ENCODE results near the gene TNN. TPM values are rescaled to one million over a fixed set of nuclear protein-coding genes. Genes with fewer than 3 reads are reported as not detected.

Gene TNN
- total RNA-seq, 4 donors from 2014 or later = 5.9 TPM; not detected in 3

GRCh38 chr1:175152006-175152652, 84.5 kb downstream of the TNN start:
- no peaks in the 10 kb centered on the region for H3K9me3 ChIP-seq
- DNase-seq = peak; percentile 51
- no peaks in the 10 kb centered on the region for H3K4me1 ChIP-seq
- intact Hi-C loops (cut with DNase I; ENCODE audit: low total_unique reads) = loop anchor here (10.0 kb wide), 1 partner anchor 63 kb away; no protein-coding TSS in a partner anchor
- no peak overlapping the region for H3K27ac ChIP-seq
- no peak for TF ChIP-seq POLR2A (IDR thresholded peaks at IDR 0.05)
- peak; percentile 78 to 88 (median 83) for TF ChIP-seq CTCF (IDR thresholded peaks at IDR 0.05)
- H3K4me3 ChIP-seq = no peak overlapping the region
- no peaks in the 10 kb centered on the region for H3K36me3 ChIP-seq
- H3K27me3 ChIP-seq = no peaks in the 10 kb centered on the region

GRCh38 chr1:175154629-175155472, 87.2 kb downstream of the TNN start:
- no peaks in the 10 kb centered on the region for H3K27me3 ChIP-seq
- no peak for TF ChIP-seq POLR2A (IDR thresholded peaks at IDR 0.05)
- peak; percentile 75 to 82 (median 78) for TF ChIP-seq CTCF (IDR thresholded peaks at IDR 0.05)
- intact Hi-C loops (cut with DNase I; ENCODE audit: low total_unique reads) = loop anchor here (5.0 to 10.0 kb wide), 2 partner anchors 60 to 167 kb away; no protein-coding TSS in a partner anchor
- no peaks in the 10 kb centered on the region for H3K9me3 ChIP-seq
- H3K4me3 ChIP-seq = no peak overlapping the region
- no peak overlapping the region for H3K27ac ChIP-seq
- no peaks in the 10 kb centered on the region for H3K36me3 ChIP-seq
- H3K4me1 ChIP-seq = no peaks in the 10 kb centered on the region
- DNase-seq = peak; percentile 61 to 72

GRCh38 chr1:175155473-175155856, 87.8 kb downstream of the TNN start:
- Histone ChIP-seq H3K4me3 (no peak overlapping the region), H3K4me1 (no peaks in the 10 kb centered on the region), H3K9me3 (no peaks in the 10 kb centered on the region), H3K36me3 (no peaks in the 10 kb centered on the region), H3K27ac (no peak overlapping the region), H3K27me3 (no peaks in the 10 kb centered on the region)
- intact Hi-C loops (cut with DNase I; ENCODE audit: low total_unique reads) = loop anchor here (5.0 to 10.0 kb wide), 2 partner anchors 59 to 167 kb away; no protein-coding TSS in a partner anchor
- no peak for DNase-seq
- TF ChIP-seq POLR2A (IDR thresholded peaks at IDR 0.05) (no peak), CTCF (IDR thresholded peaks at IDR 0.05) (no peak)

DNA sequence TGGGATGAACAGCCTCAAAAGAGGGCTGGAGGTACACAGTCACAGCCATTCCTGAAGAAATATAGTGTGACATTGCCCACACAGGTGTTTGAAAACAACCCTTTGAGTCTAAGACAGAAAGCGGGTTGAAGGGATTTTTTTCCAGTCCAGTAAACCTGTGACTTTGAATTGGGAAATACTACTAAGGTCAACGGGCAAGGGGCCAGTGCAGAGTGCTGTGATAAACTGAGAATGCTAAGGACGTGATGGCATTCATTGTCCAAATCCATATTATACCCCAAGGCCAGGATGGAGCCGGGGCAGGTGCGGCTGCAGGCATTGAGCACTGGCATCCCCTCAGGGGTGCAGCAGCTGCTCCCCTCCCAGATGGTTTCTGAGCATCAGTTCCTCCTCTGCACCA, 88.3 kb downstream of the TNN start:
- Histone ChIP-seq H3K4me3 (no peak overlapping the region), H3K4me1 (no peaks in the 10 kb centered on the region), H3K27ac (no peak overlapping the region), H3K36me3 (no peaks in the 10 kb centered on the region), H3K9me3 (no peaks in the 10 kb centered on the region), H3K27me3 (no peaks in the 10 kb centered on the region)
- no peak for TF ChIP-seq POLR2A (IDR thresholded peaks at IDR 0.05)
- DNase-seq = no peak
- intact Hi-C loops (cut with DNase I; ENCODE audit: low total_unique reads) = loop anchor here (5.0 to 10.0 kb wide), 2 partner anchors 59 to 166 kb away; no protein-coding TSS in a partner anchor

DNA sequence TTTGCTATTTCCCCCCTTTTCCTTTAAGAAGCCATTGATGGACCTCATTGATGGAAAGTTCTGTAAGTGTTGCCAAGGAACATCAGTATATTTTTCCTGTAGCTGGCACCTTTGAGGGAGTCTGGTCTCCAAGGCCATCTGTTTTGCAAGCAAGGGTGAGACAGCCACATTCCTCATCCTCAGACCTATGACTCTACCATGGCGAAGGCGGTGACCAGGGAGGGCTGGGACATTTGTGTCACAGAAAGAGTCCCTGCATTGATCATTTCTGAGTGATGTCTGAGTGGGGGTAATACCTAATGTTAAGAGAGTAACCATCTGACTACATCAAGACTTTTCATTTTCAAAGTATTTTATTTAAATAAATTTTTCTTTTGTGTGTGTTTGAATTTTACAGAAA, 89.6 kb downstream of the TNN start:
- no peak overlapping the region for H3K27ac ChIP-seq
- H3K4me3 ChIP-seq = no peak overlapping the region
- H3K9me3 ChIP-seq = no peaks in the 10 kb centered on the region
- intact Hi-C loops (cut with DNase I; ENCODE audit: low total_unique reads) = loop anchor here (5.0 to 10.0 kb wide), 2 partner anchors 58 to 165 kb away; no protein-coding TSS in a partner anchor
- H3K36me3 ChIP-seq = no peaks in the 10 kb centered on the region
- H3K4me1 ChIP-seq = no peaks in the 10 kb centered on the region
- no peak for DNase-seq
- no peaks in the 10 kb centered on the region for H3K27me3 ChIP-seq
- TF ChIP-seq CTCF (IDR thresholded peaks at IDR 0.05) (no peak), POLR2A (IDR thresholded peaks at IDR 0.05) (no peak)
